Keratinocyte (primary cell): ENCODE data around the gene MAP3K6.

Source experiments
- EZH2 ChIP-seq: IDR thresholded peaks from one replicate; pipeline ENCODE4 v1.6.1; 2012; ENCODE audit warnings: inconsistent platforms, mild to moderate bottlenecking, low read length, moderate library complexity
- TF ChIP-seq, protein P1 (sequence below), 3 experiments: IDR thresholded peaks in 1 of 3; conservative IDR thresholded peaks in 1 of 3; optimal IDR thresholded peaks in 1 of 3; 2 replicates in 2 of 3; 3 replicates in 1 of 3; pipeline versions ENCODE3 to v1.5.1; 2011; ENCODE audit warnings: low read length in 3 of 3, mild to moderate bottlenecking in 3 of 3, moderate library complexity in 2 of 3, control low read depth in 1 of 3, inconsistent platforms in 1 of 3; ENCODE audit not compliant: insufficient read depth in 2 of 3; ENCODE audit errors: extremely low read depth in 1 of 3

DNA sequence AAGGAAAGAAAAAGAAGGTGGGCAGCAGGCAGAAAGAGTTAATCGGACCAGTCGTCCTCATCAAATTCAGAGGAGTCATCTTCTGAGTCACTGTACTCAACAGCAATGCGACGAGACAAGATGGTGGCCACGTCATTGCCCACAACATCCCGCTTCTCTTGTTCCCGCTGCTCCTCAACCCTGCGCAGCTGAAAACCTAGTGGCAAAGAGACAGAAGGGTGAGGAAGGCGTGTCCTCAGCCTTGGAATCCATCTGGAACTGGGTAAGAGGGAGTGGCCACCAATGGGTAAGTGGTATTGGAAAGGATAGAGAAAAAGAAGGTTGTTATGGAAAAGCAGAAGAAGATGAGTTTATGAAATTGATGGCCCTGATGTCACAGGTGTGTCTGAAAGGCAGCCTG lies 41.4 kb upstream of the MAP3K6 start:
- TF ChIP-seq, protein P1, sequence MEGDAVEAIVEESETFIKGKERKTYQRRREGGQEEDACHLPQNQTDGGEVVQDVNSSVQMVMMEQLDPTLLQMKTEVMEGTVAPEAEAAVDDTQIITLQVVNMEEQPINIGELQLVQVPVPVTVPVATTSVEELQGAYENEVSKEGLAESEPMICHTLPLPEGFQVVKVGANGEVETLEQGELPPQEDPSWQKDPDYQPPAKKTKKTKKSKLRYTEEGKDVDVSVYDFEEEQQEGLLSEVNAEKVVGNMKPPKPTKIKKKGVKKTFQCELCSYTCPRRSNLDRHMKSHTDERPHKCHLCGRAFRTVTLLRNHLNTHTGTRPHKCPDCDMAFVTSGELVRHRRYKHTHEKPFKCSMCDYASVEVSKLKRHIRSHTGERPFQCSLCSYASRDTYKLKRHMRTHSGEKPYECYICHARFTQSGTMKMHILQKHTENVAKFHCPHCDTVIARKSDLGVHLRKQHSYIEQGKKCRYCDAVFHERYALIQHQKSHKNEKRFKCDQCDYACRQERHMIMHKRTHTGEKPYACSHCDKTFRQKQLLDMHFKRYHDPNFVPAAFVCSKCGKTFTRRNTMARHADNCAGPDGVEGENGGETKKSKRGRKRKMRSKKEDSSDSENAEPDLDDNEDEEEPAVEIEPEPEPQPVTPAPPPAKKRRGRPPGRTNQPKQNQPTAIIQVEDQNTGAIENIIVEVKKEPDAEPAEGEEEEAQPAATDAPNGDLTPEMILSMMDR (optimal IDR thresholded peaks at IDR 0.05 in 1 of 3, IDR thresholded peaks at IDR 0.05 in 1 of 3, conservative IDR thresholded peaks at IDR 0.05 in 1 of 3; ENCODE audit: extremely low read depth in 1 of 3, insufficient read depth in 2 of 3, low read length in 3 of 3): no peak
- TF ChIP-seq EZH2: no peak
